Measurements from ENCODE around the gene PPP2R2B.
"Not testable (repeated sequence)": the region's sequence is repeated elsewhere in the genome, so short reads cannot be mapped to it uniquely, and the experiment has no call there.

The PPP2R2B gene

DNA sequence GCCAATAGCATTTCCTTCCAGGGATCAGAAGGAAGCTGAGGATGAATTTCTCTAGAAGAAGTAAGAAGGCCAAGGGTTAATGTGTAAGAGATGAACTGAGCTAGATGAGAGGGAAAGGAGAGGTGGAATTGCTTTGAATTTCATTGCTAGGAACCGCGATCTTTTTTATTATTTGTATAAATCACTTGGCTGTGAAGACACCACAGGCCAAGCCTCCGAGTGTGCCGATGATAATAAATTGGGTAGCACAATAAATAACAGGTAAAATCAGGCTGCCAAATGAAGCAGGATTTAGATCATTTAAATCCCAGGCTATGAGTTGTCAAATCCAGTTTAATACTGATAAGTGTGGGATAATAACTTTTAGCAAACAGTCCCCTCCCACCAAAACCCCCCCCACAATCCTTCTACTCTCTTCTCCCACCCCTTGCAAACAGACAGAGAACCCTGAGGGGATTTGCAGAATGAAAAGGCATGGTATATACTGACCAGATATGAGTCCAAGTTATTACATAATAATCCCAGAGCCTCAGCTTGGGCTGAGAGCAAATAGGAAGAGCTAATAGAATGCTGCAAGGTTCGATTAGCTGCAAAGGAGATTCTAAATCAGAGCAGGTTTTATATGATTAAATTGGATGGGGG, 143.5 kb downstream of the PPP2R2B start:
- Mint-ChIP-seq H3K27ac (no peak overlapping the region), H3K27me3 (no peaks in the 10 kb centered on the region), H3K9me3 (ENCODE audit: low read depth) (no peaks in the 10 kb centered on the region), H3K4me3 (no peak overlapping the region), H3K36me3 (no peaks in the 10 kb centered on the region), H3K4me1 (ENCODE audit: low read depth) (no peaks in the 10 kb centered on the region)

DNA sequence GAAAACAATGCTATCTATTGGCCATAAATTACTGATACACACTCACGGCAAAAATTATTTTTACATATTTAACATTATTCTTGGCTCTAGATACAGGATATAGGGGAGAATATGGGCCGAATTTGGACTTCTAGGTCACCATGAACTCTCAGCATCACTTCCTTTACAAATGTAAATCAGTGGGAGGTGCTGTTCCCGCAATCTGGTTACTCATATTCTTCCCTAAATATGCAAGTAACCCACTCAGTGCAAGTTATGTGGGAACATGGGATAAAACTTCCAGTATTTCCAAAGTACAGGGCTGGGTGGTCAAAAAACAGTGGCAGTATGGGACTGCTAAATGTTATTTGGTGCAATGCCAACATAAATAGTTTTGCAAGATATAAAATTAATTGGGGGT, 145.6 kb downstream of the PPP2R2B start:
- no peak overlapping the region for H3K27ac Mint-ChIP-seq
- H3K4me1 Mint-ChIP-seq (ENCODE audit: low read depth): no peaks in the 10 kb centered on the region
- no peak overlapping the region for H3K4me3 Mint-ChIP-seq
- no peaks in the 10 kb centered on the region for H3K27me3 Mint-ChIP-seq
- H3K36me3 Mint-ChIP-seq: peaks cover 8% of the 10 kb centered on the region
- H3K9me3 Mint-ChIP-seq (ENCODE audit: low read depth): peaks cover 9% of the 10 kb centered on the region

DNA sequence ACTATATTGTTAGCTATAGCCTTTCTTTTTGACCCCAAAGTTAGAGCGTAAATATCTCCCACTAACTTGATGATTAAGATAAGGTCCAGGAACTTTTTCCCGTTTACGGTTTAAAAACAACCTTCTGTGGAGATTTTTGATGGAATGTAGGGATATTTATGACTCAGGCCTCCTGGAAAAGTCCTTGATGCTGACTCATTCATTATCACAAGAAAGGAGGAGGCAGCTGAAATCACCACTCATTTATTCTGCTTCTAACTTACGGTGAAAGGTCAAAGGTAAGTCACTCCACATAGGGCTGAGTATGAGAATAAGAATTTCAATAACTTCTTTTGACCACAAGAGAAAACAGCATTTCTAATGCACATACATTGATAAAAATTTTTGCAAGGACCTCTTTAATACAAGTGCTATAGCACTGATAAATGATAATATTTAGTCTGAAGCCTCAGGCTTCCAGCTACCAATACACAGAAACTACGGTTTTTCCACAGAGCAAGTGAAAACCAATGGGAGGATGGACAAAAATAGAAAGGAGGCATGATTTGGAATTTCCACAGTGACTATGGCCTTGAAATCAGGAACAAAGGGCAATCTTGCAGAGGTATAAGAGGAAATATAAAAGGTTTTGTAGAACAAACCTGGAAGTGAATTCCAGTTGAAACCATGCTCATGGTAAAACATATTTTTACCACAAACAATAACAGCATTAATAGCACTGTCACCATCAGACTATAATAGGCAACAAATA, 146.5 kb downstream of the PPP2R2B start:
- H3K9me3 Mint-ChIP-seq (ENCODE audit: low read depth): peaks cover 9% of the 10 kb centered on the region
- H3K27ac Mint-ChIP-seq: no peak overlapping the region
- no peaks in the 10 kb centered on the region for H3K27me3 Mint-ChIP-seq
- H3K4me3 Mint-ChIP-seq: no peak overlapping the region
- peaks cover 10% of the 10 kb centered on the region for H3K36me3 Mint-ChIP-seq
- no peaks in the 10 kb centered on the region for H3K4me1 Mint-ChIP-seq (ENCODE audit: low read depth)

DNA sequence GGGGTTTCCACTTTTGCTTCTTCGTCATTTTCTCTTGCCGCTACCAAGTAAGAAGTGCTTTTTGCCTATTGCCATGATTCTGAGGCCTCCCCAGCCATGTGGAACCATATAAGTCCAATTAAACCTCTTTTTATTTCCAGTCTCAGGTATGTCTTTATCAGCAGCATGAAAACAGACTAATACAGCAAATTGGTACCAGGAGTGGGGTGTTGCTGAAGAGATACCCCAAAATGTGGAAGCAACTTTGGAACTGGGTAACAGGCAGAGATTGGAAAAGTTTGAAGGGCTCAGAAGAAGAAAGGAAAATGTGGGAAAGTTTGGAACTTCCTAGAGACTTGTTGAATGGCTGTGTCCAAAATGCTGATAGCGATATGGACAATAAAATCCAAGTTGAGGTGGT, 149.8 kb downstream of the PPP2R2B start:
- H3K36me3 Mint-ChIP-seq: peaks cover 10% of the 10 kb centered on the region
- not testable (repeated sequence) for H3K4me1 Mint-ChIP-seq (ENCODE audit: low read depth); H3K27ac Mint-ChIP-seq; H3K4me3 Mint-ChIP-seq; H3K27me3 Mint-ChIP-seq; H3K9me3 Mint-ChIP-seq (ENCODE audit: low read depth)

DNA sequence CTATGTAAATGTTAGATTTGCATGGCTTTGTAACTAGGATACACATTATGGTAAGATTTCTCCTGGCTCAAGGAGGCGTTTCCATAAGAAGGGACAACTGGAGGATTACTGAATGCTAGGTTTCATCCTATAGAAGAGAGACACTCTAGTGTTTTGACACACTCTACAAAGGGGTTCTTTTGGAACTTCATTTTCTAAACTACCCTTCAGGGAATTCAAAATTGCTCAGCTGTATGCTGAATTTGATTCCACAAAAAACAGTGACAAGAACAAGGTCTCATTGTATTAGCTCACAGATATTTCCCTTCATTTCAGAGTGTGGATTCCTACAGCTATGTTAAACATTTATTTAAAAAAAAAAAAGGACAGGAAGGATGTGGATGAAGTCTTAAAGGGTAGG, 151.7 kb downstream of the PPP2R2B start:
- Mint-ChIP-seq H3K36me3 (peaks cover 10% of the 10 kb centered on the region), H3K27me3 (no peaks in the 10 kb centered on the region), H3K27ac (no peak overlapping the region), H3K9me3 (ENCODE audit: low read depth) (peaks cover 9% of the 10 kb centered on the region), H3K4me3 (no peak overlapping the region), H3K4me1 (ENCODE audit: low read depth) (no peaks in the 10 kb centered on the region)

DNA sequence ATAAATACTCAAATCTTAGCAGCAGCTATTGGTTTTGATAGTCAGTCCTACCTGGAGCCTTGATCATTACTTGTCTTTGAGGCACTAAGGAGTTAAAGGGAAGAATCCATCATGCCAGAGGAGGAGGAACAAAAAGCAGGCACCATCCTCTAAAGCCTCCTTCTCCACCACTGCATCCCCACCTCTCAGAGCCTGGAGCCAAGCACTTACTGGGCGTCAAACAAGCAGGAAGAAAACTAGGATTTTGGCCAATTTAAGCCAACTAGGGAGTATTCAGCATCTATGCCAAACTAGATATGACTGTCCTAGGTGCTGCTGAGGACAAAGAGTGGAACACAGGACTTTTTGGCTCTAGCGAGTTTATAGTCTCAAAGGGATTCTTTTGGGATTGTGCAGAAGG, 152.5 kb downstream of the PPP2R2B start:
- Mint-ChIP-seq H3K9me3 (ENCODE audit: low read depth) (peaks cover 9% of the 10 kb centered on the region), H3K4me1 (ENCODE audit: low read depth) (no peaks in the 10 kb centered on the region), H3K27me3 (no peaks in the 10 kb centered on the region), H3K4me3 (no peak overlapping the region), H3K36me3 (peaks cover 10% of the 10 kb centered on the region), H3K27ac (no peak overlapping the region)

DNA sequence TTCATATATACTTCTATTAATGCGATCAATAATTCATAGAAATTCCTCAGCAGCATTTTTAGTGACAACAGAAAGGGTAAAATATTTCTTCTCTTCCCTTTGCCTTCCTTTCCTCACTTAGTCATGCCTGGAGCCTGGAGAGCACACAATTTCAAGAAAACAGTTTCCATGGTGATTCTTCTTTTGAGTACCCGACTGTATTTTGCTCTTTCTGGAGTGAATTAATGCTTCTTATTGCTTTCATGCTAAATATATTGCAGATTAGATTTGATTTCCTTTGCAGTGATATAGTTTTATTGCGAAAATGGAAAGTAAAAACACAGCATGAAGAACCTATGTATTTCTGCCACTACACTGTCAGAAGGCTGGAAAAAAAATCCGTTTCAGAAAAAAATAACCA, 153.5 kb downstream of the PPP2R2B start:
- Mint-ChIP-seq H3K36me3 (peaks cover 10% of the 10 kb centered on the region), H3K4me1 (ENCODE audit: low read depth) (no peaks in the 10 kb centered on the region), H3K4me3 (no peak overlapping the region), H3K27me3 (no peaks in the 10 kb centered on the region), H3K9me3 (ENCODE audit: low read depth) (peaks cover 9% of the 10 kb centered on the region), H3K27ac (no peak overlapping the region)

DNA sequence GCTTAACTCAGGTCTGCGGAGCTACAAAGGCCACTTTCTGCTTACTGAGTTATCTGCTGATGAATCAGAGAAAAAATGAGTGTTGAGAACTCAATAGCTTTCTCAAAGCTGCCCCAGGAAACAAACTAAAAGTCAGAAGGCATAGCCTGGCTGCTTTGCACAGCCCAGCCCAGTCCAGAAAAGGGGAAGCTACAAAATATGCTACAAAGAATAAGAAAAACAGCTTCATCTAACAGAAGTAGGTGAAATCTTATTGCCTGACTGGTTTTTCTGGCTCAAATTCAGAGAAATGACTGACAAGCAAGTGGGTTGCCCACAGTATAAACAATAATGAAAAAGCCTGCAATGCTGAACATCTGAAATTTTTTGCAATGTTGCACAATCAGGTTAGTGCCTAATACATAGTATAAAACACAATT, 156.2 kb downstream of the PPP2R2B start:
- no peak overlapping the region for H3K27ac Mint-ChIP-seq
- no peaks in the 10 kb centered on the region for H3K4me1 Mint-ChIP-seq (ENCODE audit: low read depth)

DNA sequence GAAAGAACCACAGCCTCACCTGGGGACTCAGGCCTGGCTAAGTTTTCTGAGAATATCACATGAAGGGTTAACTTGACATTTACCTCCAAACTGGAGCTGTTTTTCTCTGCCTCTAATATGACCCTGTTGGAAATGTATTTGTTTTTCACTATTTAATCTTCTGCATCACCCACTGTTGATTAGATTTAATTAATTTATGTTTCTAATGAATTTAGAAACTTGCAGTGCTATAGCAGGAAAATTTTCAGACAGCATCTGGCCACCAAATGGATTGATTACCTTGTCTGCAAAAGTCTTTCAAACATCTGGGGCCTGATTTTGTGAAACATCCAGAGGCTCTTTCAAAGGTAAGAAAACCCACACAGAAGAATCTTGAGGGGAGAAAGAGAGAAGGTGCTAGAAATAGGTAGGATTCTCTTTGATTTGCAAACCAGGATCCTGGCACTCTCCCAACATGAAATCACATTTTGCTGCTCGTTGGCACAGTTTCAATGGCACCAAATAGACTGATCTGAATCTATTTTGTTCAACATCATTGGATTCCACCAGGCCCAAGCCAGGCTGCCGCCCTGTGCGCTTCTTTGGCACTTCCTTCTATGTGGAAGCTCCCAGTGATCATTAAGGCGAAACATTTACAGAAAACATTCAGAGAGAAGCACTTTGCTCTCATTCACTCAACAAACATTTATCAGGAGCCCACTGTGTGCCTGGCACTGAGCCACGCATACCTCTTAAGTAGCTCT, 157.3 kb downstream of the PPP2R2B start:
- H3K4me3 Mint-ChIP-seq: no peak overlapping the region
- peaks cover 3% of the 10 kb centered on the region for H3K27me3 Mint-ChIP-seq
- H3K27ac Mint-ChIP-seq: no peak overlapping the region
- no peaks in the 10 kb centered on the region for H3K4me1 Mint-ChIP-seq (ENCODE audit: low read depth)
- no peaks in the 10 kb centered on the region for H3K36me3 Mint-ChIP-seq
- no peaks in the 10 kb centered on the region for H3K9me3 Mint-ChIP-seq (ENCODE audit: low read depth)

More for the DNA sequence above, 156.2 kb downstream of the PPP2R2B start:
- Mint-ChIP-seq H3K9me3 (ENCODE audit: low read depth) (no peaks in the 10 kb centered on the region), H3K36me3 (no peaks in the 10 kb centered on the region), H3K27me3 (no peaks in the 10 kb centered on the region), H3K4me3 (no peak overlapping the region)

DNA sequence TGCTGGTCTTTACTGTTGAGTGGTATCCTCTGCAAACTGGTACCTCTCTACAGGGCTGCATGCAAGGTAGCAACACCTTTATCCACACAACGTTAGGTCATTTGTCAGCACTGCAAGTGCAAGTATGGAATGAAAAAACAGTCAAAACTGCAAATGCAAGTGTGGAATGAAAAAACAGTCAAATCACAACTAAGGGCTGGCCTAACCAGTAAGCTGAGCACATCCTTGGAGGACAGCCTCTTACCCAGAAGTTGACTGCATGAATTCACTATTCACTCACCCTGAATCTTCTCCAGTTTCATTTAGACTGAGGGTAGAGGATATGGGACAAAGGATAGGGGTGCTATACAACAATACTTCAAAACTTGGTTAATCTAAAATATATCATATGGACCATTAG, 158.4 kb downstream of the PPP2R2B start:
- H3K4me3 Mint-ChIP-seq: no peak overlapping the region
- H3K9me3 Mint-ChIP-seq (ENCODE audit: low read depth): no peaks in the 10 kb centered on the region
- no peak overlapping the region for H3K27ac Mint-ChIP-seq
- peaks cover 3% of the 10 kb centered on the region for H3K27me3 Mint-ChIP-seq
- H3K36me3 Mint-ChIP-seq: no peaks in the 10 kb centered on the region
- no peaks in the 10 kb centered on the region for H3K4me1 Mint-ChIP-seq (ENCODE audit: low read depth)

DNA sequence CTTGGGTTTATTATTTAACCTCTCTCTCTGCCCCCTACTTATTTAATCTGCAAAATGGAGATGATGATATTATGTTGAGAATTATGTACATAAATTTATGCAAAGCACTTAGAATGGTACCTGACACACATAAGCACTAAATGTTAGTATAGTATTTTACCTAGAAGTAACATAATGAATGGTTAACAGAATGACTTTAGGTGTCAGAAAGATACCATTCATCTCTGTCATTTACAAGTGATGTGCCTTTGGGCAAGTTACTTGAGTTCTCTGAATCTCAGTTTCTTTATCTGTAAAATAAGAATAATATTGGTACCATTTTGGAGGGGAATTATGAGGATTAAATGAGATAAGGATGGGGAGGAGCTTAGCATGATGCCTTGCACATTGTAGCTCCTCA, 159.4 kb downstream of the PPP2R2B start:
- H3K4me3 Mint-ChIP-seq: no peak overlapping the region
- H3K36me3 Mint-ChIP-seq: no peaks in the 10 kb centered on the region
- H3K27ac Mint-ChIP-seq: no peak overlapping the region
- H3K4me1 Mint-ChIP-seq (ENCODE audit: low read depth): no peaks in the 10 kb centered on the region
- no peaks in the 10 kb centered on the region for H3K9me3 Mint-ChIP-seq (ENCODE audit: low read depth)
- H3K27me3 Mint-ChIP-seq: peaks cover 3% of the 10 kb centered on the region

DNA sequence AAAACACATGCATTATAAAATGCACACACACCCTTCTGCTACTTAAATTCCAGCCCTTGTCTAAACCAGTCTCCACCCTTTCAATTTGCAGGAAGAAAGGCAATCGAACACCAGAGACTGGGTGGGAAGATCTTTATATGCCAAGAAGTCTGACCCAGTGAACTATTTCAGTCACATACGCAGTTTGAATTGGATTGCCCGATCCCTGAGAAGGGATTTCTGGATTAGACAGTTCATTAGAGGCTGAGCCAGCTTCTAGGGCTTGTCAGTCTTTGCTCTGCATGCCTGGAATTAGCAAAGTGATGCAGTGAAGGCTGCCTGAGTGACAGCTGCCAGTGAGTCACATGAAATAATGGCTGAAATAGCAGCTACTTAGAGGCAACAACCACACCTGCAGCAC, 159.9 kb downstream of the PPP2R2B start:
- H3K4me1 Mint-ChIP-seq (ENCODE audit: low read depth): no peaks in the 10 kb centered on the region
- H3K36me3 Mint-ChIP-seq: no peaks in the 10 kb centered on the region
- no peak overlapping the region for H3K27ac Mint-ChIP-seq
- no peaks in the 10 kb centered on the region for H3K9me3 Mint-ChIP-seq (ENCODE audit: low read depth)
- peaks cover 3% of the 10 kb centered on the region for H3K27me3 Mint-ChIP-seq
- no peak overlapping the region for H3K4me3 Mint-ChIP-seq

DNA sequence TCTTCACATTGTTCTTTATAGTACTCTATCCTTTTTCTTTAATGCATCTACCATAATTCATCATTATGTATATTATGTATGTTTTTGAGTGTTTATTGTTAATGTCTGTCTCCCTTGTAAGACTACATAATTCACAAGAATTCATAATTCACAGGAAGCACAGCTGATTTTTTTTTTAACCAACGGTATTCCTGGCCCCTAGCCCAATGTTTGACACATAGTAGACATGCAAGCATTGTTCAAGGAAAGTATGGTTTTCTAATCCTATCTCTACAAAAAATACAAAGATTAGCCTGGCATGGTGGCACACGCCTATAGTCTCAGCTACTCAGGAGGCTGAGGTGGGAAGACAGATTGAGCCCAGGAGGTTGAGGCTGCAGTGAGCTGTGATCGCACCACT, 160.6 kb downstream of the PPP2R2B start:
- H3K36me3 Mint-ChIP-seq: no peaks in the 10 kb centered on the region
- H3K27me3 Mint-ChIP-seq: peaks cover 3% of the 10 kb centered on the region
- no peak overlapping the region for H3K27ac Mint-ChIP-seq
- H3K4me1 Mint-ChIP-seq (ENCODE audit: low read depth): no peaks in the 10 kb centered on the region
- no peaks in the 10 kb centered on the region for H3K9me3 Mint-ChIP-seq (ENCODE audit: low read depth)
- no peak overlapping the region for H3K4me3 Mint-ChIP-seq

DNA sequence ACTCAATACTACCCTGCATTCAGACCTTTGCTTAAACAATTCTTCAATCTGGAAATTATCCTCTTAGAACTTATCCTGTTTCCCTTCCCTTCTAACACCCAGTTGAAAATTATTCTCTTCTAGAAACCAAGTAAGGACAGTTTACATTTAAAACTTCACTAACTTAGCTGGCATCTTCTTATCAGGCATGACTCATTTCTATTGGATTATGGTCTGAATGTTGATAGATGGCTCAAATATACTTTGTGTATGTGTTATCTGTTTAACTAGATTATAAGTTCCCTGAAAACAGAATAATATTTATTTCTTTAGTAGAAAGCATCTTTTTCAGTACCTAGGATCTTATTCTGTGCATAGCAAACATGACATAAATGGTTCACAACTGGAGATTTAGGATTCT, 161.9 kb downstream of the PPP2R2B start:
- Mint-ChIP-seq H3K27me3 (peaks cover 3% of the 10 kb centered on the region), H3K4me1 (ENCODE audit: low read depth) (no peaks in the 10 kb centered on the region), H3K36me3 (no peaks in the 10 kb centered on the region), H3K4me3 (no peak overlapping the region), H3K9me3 (ENCODE audit: low read depth) (no peaks in the 10 kb centered on the region), H3K27ac (no peak overlapping the region)

DNA sequence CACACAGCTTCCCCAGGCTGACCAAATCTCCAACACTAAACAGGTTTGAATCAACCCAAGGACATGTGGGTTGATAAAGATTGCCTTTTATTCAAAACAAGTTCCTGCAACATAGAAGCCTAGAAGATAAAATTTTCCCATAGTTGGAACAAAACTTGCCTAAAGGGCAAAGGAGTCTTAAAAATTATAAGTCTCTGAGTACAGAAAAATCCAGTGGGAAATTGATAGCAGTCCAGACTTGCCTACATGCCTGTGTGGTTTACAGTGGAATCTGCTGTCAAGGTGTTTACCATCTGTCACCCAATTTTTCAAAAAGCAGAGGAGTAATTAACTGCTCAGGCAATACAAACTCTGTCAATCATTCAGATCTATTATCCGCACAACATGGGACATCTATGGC, 168.2 kb downstream of the PPP2R2B start:
- H3K9me3 Mint-ChIP-seq (ENCODE audit: low read depth): no peaks in the 10 kb centered on the region
- no peak overlapping the region for H3K27ac Mint-ChIP-seq
- H3K27me3 Mint-ChIP-seq: no peaks in the 10 kb centered on the region
- no peak overlapping the region for H3K4me3 Mint-ChIP-seq
- no peaks in the 10 kb centered on the region for H3K4me1 Mint-ChIP-seq (ENCODE audit: low read depth)
- H3K36me3 Mint-ChIP-seq: no peaks in the 10 kb centered on the region
